Midbrain (tissue), 1 donor: ENCODE measurements around the gene ZNF799.
A peak's percentile ranks its signal among the peaks of the same experiment; 100 is the strongest.
"Not testable (repeated sequence)": the region's sequence is repeated elsewhere in the genome, so short reads cannot be mapped to it uniquely, and the experiment has no call there.

Experiments used
- DNase-seq: peaks from one replicate; lab custom pipeline; 2025; lab: John Stamatoyannopoulos, UW

ZNF799 gene

DNA sequence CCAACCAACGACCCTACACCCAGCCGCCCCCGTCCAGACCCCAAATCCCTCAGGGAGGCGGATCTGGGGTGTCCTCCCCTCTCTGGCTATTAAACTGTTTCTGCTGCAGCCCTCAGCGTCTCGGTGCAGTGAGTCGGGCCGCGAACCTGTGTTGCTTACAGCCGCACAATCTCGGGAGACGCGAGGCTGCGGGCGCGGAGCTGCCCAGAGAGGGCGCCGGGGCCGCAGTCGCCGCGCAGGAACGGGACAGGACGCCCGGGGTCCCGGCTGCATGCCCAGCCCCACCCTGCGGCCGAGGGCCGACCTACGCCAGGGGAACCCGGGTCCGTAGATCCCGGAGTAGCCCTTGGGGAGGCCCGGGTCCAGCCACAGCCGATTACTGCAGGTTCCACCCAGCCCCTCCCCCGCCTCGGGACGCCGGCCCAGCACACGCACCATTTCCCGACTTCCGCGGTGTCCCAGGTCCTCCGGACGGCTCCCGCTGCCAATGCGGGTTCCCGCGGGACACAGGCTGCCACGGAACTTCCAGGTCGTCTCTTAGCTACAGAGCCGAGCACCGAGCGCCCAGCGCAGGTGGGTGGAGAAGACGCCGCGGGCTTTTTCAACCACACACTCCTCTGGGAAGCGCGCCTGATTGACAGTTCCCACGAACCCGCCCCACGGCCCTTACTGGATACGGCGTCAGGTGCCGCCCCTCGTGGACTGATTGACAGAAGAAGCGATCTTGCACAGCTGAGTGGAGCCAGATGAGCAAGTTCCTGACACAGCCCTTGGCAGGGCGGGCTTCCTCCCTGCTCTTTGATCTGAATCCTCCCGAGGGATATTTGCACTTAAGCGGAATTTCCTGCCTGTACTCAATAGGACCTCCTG is at the start of gene ZNF799:
ZNF799 (minus strand) TSS at position 639 of the 870 bp plus-strand sequence; CDS start at position 438, 201 bp downstream.
- peak; percentile 93 for DNase-seq

DNA sequence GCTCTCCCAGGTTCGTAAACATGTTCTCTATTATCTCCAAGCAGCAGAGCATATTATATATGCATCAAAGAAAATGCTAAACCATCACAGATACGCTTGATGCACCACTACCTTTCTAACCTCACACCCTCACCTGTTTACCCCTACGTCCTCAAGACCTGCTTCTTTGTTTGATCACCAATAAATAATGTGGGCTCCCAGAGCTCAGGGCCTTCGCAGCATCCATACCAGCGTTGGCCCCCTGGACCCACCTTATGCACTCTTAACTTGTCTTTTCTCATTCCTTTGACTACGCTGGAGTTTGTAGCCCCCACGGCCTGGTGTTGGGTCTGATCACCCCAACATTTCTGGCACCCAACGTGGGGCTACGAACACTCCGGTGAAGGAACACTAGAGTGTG is 49.8 kb upstream of the ZNF799 start:
- no peak for DNase-seq

DNA sequence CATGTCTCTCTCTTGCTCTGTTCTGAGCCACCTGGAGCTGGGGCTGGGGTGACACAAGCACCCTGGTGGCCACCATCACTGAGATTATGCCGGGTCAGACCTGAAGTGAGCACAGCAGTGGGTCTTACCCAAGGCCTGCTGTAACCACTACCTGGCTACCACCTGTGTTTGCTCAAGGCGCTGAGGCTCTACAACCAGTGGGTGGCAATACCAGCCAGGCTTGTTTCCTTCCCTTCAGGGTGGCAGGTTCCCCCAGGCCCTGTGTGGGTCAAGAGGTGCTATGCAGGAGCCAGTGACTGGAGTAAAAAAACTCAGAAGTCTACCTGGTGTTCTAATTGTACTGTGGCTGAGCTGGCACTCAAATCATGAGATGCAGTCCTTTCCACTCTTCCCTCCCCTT is 47.7 kb upstream of the ZNF799 start:
- no peak for DNase-seq

DNA sequence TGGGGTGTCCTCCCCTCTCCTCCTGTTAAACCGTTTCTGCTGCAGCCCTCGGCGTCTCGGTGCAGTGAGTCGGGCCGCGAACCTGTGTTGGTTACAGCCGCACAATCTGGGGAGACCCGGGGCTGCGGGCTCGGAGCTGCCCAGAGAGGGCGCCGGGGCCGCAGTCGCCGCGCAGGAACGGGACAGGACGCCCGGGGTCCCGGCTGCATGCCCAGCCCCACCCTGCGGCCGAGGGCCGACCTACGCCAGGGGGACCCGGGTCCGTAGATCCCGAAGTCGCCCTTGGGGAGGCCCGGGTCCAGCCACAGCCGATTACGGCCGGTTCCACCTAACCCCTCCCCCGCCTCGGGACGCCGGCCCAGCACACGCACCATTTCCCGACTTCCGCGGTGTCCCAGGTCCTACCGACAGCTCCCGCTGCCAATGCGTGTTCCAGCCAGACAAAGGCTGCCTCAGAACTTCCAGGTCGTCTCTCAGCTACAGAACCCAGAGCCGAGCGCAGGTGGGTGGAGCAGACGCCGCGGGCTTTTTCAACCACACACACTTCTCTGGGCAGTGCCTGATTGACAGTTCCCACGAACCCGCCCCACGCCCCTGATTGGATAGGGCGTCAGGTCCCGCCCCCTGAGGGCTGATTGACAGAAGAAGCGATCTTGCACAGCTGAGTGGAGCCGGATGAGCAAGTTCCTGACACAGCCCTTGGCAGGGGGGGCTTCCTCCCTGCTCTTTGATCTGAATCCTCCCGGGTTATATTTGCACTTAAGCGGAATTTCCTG is 39.7 kb upstream of the ZNF799 start, which contains the start of gene ZNF443:
ZNF443 (minus strand) TSS at position 481 of the 776 bp plus-strand sequence; CDS start at position 374, 107 bp downstream.
- peak; percentile 97 for DNase-seq

DNA sequence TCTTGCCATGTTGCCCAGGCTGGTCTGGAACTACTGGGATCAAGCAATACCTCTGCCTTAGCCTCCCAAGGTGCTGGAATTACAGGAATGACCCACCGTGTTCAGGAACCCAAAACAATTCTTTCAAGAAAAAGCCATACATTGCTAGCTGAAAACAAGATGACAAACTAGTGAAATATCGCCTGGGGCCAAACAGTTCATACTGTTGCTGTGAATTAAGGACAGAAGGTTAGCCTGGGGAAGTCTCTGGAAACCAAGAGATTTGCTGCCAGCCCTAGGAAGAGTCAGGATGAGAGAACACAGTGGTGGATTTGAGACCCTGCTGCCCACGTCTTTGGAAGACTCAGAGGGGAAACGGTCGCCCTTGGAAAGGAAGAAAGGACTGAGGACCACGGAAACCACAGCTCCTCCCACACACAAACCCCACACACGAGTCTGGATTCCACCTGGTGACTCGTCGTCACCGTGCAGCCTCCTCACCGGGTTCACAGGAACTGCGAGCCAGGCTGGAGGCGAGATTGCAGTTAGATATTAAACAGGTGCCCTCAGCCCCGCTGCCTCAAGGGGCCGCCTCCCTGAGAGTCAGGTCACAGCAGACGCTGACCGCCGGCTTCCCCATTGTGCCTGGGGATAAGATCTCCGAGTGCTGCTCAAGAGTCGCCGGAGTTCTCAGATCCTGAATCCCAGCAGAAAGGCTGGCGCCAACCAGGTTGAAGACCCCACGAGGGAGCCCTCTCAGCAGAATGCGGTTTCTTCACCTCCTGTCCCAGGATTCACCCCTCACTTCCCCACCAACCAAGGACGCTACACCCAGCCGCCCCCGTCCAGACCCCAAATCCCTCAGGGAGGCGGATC is 38.8 kb upstream of the ZNF799 start:
- not testable (repeated sequence) for DNase-seq

DNA sequence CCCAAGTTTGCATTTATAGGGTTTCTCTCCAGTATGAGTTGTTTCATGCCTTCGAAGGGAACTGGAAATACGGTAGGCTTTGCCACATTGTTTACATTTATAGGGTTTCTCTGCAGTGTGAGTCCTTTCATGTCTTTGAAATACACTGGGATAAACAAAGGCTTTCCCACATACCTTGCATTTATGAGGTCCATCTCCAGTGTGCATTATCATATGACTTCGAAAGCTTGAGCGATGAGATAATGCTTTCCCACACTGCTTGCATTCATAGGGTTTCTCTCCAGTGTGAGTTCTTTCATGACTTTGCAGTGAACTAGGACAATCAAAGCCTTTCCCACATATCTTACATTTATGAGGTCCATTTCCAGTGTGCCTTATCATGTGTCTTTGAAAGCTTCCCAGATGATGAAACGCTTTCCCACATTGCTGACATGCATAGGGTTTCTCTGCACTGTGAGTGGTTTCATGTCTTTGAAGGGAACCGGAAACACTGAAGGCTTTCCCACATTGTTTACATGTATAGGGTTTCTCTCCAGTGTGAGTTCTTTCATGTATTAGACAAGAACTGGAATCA is 29.7 kb upstream of the ZNF799 start:
- DNase-seq, result not testable (repeated sequence)

DNA sequence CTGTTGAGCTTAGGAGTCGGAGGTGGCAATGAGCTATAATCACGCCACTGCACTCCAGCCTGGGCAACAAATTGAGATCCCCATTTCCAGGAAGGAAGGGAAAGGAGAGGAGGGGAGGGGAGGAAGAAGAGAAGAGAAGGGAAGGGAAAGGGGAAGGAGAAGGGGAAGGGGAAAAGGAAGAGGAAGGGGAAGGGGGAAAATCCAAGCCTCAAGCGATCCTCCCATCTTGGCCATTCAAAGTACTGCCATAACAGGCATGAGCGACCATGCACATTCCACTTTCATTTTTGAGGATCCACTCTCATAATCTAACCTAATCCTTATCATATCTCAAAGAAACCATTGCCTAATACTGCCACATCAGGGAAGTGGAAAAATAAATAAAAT is 24.8 kb upstream of the ZNF799 start:
- no peak for DNase-seq

DNA sequence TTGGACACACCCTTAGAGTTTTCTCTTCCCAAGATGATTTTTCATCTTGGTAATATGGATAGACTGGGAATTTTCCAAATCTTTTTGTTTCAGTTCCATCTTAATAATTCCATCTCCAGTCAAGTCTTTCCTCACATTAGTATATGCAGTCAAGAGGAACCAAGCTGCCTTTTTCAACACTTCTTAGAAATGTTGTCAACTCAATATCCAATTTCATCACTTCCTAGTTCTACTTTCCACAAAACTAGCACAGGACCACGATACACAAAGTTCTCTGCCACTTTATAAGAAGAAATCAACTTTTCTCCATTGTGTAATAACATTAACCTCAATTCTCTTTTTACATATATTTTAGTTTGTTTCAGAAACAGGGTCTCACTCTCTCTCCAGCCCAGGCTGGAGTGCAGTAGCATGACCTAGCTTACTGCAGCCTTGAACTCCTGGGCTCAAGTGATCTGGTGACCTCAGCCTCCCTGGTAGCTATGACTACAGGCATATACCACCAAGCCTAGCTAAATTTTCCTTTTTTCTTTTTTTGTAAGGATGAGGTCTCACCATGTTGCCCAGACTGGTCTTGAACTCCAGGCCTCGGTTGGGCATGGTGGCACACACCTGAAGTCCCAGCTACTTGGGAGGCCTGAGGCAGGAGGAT is 24.3 kb upstream of the ZNF799 start:
- no peak for DNase-seq

DNA sequence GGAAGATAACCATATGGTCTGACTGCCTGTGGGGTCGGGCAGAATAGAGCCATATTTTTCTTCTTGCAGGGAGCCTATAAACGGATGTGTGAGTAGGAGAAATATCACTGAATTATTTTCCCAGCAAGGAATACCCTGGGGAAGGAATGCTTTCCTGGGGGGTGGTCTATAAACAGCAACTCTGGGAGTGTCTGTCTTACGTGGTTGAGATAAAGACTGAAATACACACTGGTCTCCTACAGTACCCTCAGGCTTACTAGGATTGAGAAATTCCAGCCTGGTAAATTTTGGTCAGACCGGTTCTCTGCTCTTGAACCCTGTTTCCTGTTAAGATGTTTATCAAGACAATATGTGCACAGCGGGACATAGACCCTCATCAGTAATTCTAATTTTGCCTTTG is 16.2 kb upstream of the ZNF799 start:
- not testable (repeated sequence) for DNase-seq

DNA sequence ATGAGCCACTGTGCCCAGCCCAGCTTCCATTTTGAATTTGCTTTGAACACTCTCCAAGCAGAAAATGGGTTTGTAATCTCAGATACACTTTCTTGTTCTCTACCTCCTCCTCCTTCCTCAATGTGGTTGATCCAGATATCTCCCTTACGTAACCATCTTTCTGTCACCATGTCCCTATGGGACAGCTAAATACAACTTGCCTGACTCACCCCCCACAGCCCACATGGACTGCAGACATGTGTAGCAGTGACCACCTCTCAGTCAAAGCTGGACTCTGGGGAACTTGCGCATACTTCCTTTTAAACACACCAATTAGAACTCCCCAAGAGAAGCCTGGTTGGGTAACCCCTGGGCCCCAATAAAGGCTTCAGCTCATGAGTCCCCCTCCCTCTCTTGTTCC is 10.8 kb upstream of the ZNF799 start:
- DNase-seq, result no peak

DNA sequence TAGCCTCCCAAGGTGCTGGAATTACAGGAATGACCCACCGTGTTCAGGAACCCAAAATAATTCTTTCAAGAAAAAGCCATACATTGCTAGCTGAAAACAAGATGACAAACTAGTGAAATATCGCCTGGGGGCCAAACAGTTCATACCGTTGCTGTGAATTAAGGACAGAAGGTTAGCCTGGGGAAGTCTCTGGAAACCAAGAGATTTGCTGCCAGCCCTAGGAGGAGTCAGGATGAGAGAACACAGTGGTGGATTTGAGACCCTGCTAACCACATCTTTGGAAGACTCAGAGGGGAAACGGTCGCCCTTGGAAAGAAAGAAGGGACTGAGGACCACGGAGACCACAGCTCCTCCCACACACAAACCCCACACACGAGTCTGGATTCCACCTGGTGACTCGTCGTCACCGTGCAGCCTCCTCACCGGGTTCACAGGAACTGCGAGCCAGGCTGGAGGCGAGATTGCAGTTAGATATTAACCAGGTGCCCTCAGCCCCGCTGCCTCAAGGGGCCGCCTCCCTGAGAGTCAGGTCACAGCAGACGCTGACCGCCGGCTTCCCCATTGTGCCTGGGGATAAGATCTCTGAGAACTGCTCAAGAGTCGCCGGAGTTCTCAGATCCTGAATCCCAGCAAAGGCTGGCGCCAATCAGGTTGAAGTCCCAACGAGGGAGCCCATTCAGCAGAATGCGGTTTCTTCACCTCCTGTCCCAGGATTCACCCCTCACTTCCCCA is 1.0 kb downstream of the ZNF799 start:
- not testable (repeated sequence) for DNase-seq

DNA sequence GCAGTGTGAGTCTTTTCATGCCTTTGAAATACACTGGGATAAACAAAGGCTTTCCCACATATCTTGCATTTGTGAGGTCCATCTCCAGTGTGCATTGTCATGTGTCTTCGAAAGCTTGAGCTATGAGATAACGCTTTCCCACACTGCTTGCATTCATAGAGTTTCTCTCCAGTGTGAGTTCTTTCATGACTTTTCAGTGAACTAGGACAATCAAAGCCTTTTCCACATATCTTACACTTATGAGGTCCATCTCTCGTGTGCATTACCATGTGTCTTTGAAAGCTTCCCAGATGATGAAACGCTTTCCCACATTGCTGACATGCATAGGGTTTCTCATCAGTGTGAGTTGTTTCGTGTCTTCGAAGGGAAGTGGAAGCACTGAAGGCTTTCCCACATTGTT is 9.9 kb downstream of the ZNF799 start:
- DNase-seq, result not testable (repeated sequence)

DNA sequence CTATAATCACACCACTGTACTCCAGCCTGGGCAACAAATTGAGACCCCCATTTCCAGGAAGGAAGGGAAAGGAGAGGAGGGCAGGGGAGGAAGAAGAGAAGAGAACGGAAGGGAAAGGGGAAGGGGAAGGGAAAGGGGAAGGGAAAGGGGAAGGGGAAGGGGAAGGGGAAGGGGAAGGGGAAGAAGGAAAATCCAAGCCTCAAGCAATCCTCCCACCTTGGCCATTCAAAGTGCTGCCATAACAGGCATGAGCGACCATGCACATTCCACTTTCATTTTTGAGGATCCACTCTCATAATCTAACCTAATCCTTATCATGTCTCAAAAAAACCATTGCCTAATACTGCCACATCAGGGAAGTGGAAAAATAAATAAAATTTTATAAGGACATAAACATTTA is 14.7 kb downstream of the ZNF799 start:
- DNase-seq, result not testable (repeated sequence)

DNA sequence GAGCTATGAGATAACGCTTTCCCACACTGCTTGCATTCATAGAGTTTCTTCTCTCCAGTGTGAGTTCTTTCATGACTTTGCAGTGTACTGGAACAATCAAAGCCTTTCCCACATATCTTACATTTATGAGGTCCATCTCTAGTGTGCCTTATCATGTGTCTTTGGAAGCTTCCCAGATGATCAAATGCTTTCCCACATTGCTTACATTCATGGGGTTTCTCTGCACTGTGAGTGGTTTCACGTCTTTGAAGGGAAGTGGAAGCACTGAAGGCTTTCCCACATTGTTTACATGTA is 20.7 kb downstream of the ZNF799 start:
- DNase-seq, result no peak

DNA sequence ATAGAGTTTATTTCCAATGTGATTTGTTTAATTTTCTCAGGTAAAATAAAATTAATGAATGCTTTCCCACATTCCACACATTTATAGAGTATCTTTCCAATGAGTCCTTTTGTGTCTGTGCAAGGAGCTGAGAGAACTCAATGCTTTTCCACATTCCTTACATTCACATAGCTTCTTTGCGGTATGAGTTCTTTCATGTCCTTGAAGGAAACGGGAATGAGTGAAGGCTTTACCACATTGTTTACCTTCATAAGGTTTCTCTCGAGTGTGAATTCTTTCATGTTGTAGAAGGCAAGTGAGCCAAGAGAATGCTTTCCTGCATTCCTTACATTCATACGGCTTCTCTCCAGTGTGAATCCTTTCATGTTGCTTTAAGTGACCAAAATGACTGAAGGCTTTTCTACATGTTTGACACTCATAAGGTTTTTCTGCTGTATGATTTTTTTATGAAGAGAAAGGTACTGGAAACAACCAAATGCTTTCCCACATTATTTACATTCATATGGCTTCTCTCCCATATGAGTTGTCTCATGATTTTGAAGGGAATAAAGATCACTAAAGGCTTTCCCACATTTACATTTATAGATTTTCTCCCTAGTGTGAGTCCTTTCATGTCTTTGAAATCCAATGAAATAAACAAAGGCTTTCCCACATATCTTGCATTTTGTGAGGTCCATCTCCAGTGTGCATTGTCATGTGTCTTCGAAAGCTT is 21.2 kb downstream of the ZNF799 start:
- no peak for DNase-seq

DNA sequence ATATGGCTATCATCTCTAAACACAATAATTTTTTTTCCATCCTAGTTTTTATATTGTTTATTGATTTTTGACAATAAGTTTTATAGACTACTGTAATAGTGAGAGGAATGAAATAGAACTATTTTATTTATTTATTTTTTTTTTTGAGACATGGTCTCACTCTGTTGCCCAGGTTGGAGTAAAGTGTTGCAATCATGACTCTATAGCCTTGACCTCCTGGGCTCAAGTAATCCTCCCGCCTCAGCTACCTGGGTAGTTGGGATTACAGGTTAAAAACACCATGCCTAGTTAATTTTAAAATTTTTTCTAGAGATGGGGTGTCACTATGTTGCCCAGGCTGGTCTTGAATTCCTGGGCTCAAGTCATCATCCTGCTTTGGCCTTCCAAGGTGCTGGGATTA is 27.0 kb downstream of the ZNF799 start:
- no peak for DNase-seq

DNA sequence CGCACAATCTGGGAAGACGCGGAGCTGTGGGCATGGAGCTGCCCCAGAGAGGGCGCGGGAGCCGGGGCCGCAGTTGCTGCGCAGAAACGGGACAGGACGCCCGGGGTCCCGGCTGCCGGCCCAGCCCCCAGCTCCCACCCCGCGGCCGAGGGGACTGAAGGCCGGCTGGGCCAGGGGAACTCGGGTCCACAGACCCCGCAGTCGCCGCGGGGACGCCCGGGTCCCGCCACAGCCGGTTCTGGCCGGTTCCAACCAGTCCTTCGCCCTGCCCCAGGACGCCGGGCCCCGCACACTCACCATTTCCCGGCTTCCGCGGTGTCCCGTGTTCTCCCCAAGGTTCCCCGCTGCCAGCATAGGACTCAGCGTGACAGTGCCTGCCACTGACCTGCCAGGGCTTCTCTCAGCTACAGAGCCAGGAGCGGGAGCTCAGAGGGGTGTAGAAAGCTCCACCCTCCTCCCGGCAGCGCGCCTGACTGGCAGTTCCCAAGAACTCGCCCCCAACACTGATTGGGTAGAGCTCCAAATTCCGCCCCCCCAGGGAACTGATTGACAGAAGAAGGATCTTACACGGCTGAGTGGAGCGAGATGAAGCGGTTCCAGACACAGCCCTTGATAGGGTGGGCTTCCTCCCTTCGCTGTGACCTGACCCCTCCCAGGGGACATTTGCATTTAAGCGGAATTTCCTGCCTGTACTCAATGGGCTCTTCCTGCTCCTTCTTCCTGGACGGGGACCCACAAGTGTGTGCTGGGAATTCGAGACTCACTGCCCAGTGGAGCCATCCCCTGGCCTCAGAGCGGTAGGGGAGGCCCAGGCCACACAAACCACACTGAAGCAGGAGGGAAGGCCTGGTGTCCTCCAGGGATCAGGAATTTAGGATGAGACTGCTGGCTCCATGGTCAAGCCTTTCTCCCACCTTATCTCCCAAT is 35.6 kb downstream of the ZNF799 start, which contains the start of gene ZNF442:
ZNF442 (minus strand) TSS at position 448 of the 927 bp plus-strand sequence. CDS start 2,052 bp downstream, outside the sequence.
- DNase-seq, result peak; percentile 96

DNA sequence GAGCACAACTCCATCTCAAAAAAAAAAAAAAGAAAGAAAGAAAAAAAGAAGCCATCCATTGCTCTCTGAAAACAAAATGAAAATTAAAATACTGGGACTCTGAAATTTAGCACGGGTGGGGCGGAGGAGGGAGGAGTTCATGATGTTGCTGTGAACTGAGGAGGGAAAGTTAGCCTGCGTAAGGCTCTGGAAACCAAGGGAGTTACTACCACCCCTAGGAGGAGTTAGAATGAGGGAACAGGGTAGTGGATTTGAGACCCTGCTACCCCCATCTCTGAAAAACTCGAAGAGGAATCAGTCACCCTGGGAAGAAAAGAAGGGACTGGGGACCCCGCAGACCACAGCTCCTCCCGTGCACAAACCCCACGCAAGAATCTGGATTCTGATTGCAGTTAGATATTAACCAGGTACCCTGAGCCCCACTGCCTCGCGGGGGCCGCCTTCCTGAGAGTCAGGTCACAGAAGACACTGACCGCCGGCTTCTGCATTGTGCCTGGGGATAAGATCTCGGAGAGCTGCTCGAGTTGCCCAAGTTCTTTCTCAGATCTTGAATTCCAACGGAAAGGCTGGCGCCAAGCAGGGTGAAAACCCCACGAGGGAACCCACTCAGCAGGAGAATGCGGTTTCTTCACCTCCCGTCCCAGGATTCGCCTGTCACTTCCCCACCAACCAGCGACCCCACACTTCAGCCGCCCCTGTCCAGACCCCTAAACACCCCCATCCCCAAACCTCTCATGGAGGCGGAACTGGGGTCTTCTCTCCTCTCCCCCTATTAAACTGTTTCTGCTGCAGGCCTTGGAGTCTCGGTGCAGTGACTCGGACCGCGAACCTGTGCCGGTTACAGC is 36.5 kb downstream of the ZNF799 start:
- no peak for DNase-seq
